HG03378 (cell line): ENCODE results near the gene SNX32.
A peak's percentile ranks its signal among the peaks of the same experiment; 100 is the strongest.

ENCODE experiments used
- ATAC-seq: cut with Tn5 transposase; IDR thresholded peaks from one replicate; pipeline ENCODE4 v1.9.1; 2021; ENCODE audit warnings: mild to moderate bottlenecking, moderate library complexity; ENCODE audit not compliant: unreplicated experiment

SNX32 gene

GRCh38 chr11:65854852-65855837 lies 21.4 kb downstream of the SNX32 start:
- no peak for ATAC-seq

- ATAC-seq, result no peak
Measured at GRCh38 chr11:65855927-65856363, 22.2 kb downstream of the SNX32 start.

- no peak for ATAC-seq
Measured at GRCh38 chr11:65856689-65857499, 23.1 kb downstream of the SNX32 start.

- no peak for ATAC-seq
Measured at GRCh38 chr11:65857500-65857852, 23.7 kb downstream of the SNX32 start.

- peak; percentile 42 for ATAC-seq
Measured at GRCh38 chr11:65857853-65858680, 24.3 kb downstream of the SNX32 start, which contains the start of gene CFL1. TSS of gene CFL1 (minus strand) at chr11:65858180. CDS start at chr11:65858099, 81 bp downstream.

GRCh38 chr11:65858681-65859087 lies 24.9 kb downstream of the SNX32 start:
- ATAC-seq, result no peak

- peak; percentile 50 for ATAC-seq
Measured at GRCh38 chr11:65859095-65859811, 25.5 kb downstream of the SNX32 start.

- ATAC-seq, result no peak
Measured at GRCh38 chr11:65859812-65860277, 26.1 kb downstream of the SNX32 start.

- ATAC-seq, result peak; percentile 23
Measured at GRCh38 chr11:65860278-65861164, 26.8 kb downstream of the SNX32 start, which contains the start of gene MUS81. TSS of gene MUS81 (plus strand) at chr11:65860433. CDS start at chr11:65860754, 321 bp downstream.

- ATAC-seq, result no peak
Measured at GRCh38 chr11:65861165-65861505, 27.4 kb downstream of the SNX32 start.

- ATAC-seq, result no peak
Measured at GRCh38 chr11:65861533-65862183, 27.9 kb downstream of the SNX32 start.

- ATAC-seq, result no peak
Measured at GRCh38 chr11:65862191-65862735, 28.5 kb downstream of the SNX32 start.

GRCh38 chr11:65862941-65863888 lies 29.5 kb downstream of the SNX32 start:
- ATAC-seq, result no peak

- no peak for ATAC-seq
Measured at GRCh38 chr11:65863889-65864705, 30.3 kb downstream of the SNX32 start.

- ATAC-seq, result no peak
Measured at GRCh38 chr11:65864706-65865471, 31.1 kb downstream of the SNX32 start.
